HS-27A (cell line): Measurements from ENCODE around the gene NUFIP1.
"Not testable (repeated sequence)": the region's sequence is repeated elsewhere in the genome, so short reads cannot be mapped to it uniquely, and the experiment has no call there.

Source experiments
- DNase-seq: peaks from one replicate; pipeline ENCODE4 v3.0.0-alpha.2; 2012; ENCODE audit warnings: low read depth, missing footprints

The NUFIP1 gene

DNA sequence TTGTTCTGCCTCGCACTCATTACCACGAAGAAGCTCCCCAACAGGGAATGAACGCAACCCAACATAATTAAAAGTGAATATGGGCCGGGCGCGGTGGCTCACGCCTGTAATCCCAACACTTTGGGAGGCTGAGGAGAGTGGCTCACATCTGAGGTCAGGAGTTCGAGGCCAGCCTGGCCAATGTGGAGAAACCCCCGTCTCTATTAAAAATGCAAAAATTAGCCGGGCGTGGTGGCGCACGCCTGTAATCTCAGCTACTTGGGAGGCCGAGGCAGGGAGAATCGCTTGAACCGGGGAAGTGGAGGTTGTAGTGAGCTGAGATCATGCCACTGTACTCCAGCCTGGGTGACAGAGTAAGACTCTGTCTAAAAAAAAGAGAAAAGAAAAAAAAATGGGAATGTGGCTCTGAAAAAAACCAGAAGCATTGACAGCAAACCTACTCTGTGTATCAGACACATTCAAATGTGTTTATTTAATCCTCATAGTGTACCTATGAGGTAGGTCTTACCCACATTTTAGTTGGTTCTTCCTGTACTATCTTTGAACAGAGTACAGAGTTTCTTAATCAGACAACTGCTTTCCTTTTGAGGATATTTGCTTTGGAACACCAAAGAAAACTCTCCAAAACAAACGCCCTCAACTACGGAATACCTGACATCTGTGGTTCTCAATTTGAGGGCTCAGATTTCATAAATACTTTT is 70.0 kb downstream of the NUFIP1 start:
- DNase-seq, result no peak

- DNase-seq, result peak; percentile 84
These were observed 70.8 kb downstream of the NUFIP1 start for GRCh38 chr13:44918326-44919103.

DNA sequence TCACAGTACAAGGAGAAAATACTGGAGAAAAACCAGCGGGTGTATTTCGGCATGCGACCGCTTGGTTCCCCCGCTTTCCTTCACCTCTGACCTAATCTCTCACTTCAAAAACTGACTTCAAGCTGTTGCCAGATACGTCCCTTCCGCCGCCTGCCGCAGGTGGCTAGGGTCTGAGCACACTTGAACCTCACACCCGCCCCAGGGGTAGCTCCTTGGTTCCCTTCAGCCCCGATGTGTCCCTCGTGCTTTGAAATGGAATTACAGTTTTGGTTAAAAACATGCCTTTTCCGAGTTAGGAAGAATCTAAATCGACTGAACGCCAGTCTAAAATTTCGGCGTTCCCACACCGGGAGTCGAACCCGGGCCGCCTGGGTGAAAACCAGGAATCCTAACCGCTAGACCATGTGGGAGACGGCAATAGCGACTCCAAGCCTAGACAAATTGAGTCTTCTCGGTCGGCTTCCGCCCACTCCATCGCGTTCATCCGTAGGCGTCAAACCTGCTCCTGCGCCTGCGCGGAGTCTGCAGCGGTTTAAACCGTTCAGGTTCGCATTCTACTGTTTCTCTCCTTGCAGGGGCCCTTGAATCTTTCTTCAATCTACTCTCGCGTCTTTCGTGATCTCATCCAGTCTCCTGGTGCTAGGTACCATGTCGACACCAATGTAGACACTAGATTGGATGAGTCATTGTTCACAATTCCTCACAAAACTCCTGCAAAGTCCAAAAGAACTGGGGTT is 71.5 kb downstream of the NUFIP1 start:
- DNase-seq, result peak; percentile 90

- no peak for DNase-seq
These were observed 76.8 kb downstream of the NUFIP1 start for GRCh38 chr13:44912278-44913016.

GRCh38 chr13:44908712-44909111 is 80.6 kb downstream of the NUFIP1 start:
- DNase-seq, result no peak

- no peak for DNase-seq
These were observed 81.0 kb downstream of the NUFIP1 start for GRCh38 chr13:44908266-44908665.

- DNase-seq, result no peak
These were observed 82.6 kb downstream of the NUFIP1 start for GRCh38 chr13:44906713-44907112.

GRCh38 chr13:44906230-44906629 is 83.0 kb downstream of the NUFIP1 start:
- no peak for DNase-seq

GRCh38 chr13:44905556-44905955 is 83.7 kb downstream of the NUFIP1 start:
- DNase-seq, result no peak

GRCh38 chr13:44904967-44905366 is 84.3 kb downstream of the NUFIP1 start:
- no peak for DNase-seq

- DNase-seq, result no peak
These were observed 85.7 kb downstream of the NUFIP1 start for GRCh38 chr13:44903574-44903985.

DNA sequence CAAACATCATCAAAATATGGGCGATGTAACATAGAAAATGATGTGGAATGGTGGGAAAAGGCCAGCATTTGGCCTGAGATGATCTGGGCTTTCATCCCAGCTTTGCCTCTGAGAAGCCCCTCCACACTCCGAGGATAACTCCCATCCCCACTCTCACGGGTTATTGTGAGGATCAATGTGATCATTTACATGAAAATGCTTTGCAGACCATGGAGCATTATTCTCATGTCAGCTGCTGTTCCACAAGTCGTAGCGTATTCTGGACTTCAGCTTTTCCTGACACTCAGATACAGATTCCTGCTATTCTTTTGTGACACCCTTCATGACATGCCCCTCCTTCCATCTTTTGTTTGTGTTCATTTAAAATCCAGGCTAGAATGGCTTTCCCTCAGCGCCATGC is 86.5 kb downstream of the NUFIP1 start:
- DNase-seq, result no peak

DNA sequence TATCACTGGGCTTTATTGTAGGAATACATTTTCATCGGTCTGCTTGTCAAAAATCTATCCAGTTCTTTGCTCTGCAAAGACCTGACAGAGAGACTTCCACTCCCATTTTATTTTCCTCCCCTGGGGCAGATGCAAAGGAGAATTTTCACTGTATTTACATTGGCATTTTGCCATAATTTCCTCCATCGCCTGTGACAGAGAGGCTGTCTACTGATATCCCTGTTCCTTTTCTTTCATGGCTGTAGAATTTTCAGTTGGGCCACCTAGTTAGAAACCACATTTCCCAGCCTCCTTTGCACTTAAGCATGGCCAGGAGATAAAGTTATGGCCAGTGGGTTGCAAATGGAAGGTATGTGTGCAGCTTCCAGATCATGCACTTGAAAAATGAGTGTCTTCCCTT is 89.3 kb downstream of the NUFIP1 start:
- no peak for DNase-seq

DNA sequence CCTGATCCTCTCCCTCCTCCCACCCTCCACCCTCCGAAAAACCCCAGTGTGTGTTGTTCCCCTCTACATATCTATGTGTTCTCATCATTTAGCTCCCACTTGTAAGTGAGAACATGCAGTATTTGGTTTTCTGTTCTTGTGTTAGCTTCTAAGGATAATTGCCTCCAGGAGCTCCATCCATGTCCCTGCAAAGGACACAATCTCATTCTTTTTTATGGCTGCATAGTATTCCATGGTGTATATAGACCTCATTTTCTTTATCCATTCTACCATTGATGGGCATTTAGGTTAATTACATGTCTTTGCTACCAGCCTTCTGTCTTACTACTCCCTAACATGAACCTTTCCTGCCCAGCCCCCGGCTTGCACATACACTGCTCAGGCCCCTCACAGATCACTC is 91.0 kb downstream of the NUFIP1 start:
- not testable (repeated sequence) for DNase-seq

DNA sequence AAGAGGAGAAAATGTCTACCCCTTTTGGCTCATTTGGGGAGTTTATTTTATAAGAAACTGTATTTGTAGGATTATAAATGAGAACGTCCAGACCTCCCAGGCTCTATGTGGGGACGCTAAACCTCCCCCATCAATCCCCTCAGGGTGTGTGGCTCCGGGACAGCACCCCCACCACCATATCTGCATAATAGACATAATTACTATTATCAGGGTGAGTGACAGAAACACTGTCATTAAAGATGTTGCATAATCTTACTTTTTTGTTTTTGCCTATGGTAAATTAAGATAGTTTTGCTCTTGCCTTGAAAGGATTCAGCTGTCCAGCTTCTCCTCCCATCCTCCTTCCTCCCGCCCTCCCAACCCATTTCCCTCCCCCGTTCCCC is 93.3 kb downstream of the NUFIP1 start:
- DNase-seq, result no peak

DNA sequence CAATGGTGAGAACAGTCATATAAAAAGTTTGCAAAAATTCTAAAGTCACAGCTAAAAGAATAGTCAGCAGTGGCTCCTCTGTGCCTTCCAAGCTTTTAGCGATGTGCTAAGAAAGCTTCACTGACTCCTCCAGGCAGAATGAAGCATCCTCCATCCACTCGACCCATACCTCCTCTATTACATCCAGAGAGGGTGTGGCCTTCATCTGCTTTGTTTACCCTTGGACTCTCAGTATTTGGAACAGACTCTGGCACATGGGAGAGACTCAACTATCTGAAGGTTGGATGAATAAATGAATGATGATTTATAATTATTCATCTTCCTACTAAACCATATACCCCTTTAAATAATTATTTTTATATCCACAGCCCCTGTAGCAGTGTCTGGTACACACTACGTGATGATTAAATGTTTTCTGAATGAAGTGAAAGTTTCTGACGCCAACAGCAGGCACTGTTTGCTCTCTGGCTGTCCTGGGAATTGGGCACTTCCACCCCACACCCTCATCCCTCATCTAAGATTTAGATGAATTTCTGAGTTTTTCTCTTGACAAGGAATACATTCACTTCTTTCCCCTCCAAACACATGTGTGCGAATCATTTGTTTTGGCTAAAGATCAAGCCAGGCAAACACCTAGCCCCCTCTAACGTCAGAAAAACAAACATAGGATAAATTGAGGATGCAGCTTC is 93.9 kb downstream of the NUFIP1 start:
- DNase-seq, result no peak

DNA sequence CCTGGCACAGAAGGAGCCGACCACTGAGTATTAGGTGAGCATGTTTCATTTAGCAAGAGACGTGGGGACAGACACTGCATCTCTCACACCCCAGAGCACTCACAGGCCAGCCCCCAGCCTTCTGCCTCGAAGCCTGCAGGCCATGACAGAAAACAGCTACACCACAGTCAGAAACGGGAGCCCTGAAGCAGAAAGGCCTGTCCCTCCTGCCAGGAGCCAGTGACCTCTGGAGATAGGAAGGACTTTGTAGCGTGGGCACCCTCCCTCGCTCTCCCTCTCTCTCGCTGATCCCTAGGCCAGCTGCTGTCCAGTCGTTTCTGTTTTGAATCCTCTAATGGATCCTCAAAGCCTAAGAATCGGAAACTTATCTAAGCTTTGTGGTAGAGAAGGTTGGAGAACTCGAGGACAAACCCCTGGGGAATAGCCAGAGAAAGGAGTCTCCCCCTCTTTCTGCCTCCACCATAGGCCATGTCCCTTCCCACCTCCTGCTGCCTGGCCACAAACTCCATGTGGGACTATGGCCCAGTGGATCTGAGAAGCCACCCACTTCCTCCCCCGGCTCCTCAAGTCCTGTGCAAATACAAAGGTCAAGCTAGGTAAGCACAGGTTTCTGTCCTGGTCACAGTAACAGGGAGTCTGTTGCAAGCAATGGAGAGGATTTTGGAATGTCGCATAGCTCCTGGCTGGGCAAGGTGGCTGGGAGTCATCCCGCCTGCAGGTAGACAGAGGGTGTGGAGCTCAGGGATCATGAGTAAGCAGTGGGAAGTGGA is 95.1 kb downstream of the NUFIP1 start:
- DNase-seq, result no peak
